Activated CD8-positive, alpha-beta T cell treated with anti-CD3 and anti-CD28 coated beads, Interleukin-2, amount 10 ng/mL, durations not matched to agents 7 days and 5 days (primary cell): ENCODE results near the gene PEAK1. TPM values are rescaled to one million over a fixed set of nuclear protein-coding genes. Genes with fewer than 3 reads are reported as not detected.

Experiments
- ATAC-seq: fragments of 150-1000 bp; cut with Tn5 transposase; one replicate; pipeline ENCODE4 v1.10.0; 2021; ENCODE audit warnings: moderate library complexity
- CTCF ChIA-PET: fragments of 350-600 bp; sonication (Branson Sonifier 250); formaldehyde crosslinking; loops from one replicate; lab custom pipeline; 2021; ENCODE audit warnings: antibody characterized with exemption; lab: Charles Lee
- POLR2A ChIA-PET: fragments of 350-600 bp; sonication (Branson Sonifier 250); formaldehyde crosslinking; loops from one replicate; lab custom pipeline; 2021; ENCODE audit warnings: antibody characterized with exemption; lab: Charles Lee
- DNase-seq: peaks from one replicate; pipeline ENCODE4 v3.0.0-alpha.2; 2020
- H3K27ac Mint-ChIP-seq: one replicate; pipeline ENCODE4 v1.8.0; 2021; ENCODE audit warnings: mild to moderate bottlenecking, mixed read lengths
- H3K27me3 Mint-ChIP-seq: one replicate; pipeline ENCODE4 v1.8.0; 2021; ENCODE audit warnings: low read depth, mixed read lengths
- H3K36me3 Mint-ChIP-seq: one replicate; pipeline ENCODE4 v1.8.0; 2021; ENCODE audit warnings: low read depth, mixed read lengths
- H3K4me1 Mint-ChIP-seq: one replicate; pipeline ENCODE4 v1.8.0; 2021; ENCODE audit warnings: low read depth, mixed read lengths
- H3K4me3 Mint-ChIP-seq: one replicate; pipeline ENCODE4 v1.8.0; 2021; ENCODE audit warnings: mild to moderate bottlenecking, mixed read lengths
- H3K9me3 Mint-ChIP-seq: one replicate; pipeline ENCODE4 v1.8.0; 2022; ENCODE audit warnings: mixed read lengths; ENCODE audit not compliant: insufficient read depth
- total RNA-seq, 2 experiments: library from RNA; stranded (reverse); gene quantifications; one replicate each; pipeline ENCODE4 v1.2.3, GENCODE V29; 2021

Gene PEAK1
- total RNA-seq, 2 experiments from 2014 or later: 30.4 to 30.7 TPM

DNA sequence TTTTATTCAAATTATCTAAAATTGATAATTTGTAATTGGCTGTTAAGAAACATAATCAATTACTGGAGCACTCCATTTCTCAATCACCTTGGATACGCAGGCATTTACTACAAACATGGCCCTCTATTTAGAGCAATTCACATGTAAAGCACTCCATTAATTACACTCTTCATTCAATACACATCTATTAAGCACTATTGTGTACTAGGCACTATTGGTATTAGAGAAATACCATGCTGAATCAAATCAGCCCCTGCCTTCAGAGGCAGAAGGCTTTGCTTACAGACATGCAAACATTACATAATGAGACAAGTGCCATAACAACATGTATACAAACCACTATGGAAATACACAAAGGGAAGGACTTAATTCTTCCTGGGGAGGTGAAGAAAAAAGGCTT is 69.1 kb downstream of the PEAK1 start:
- Mint-ChIP-seq H3K36me3 (peaks cover 4% of the 10 kb centered on the region), H3K4me3 (no peak overlapping the region), H3K4me1 (peaks cover 7% of the 10 kb centered on the region), H3K9me3 (no peaks in the 10 kb centered on the region), H3K27me3 (no peaks in the 10 kb centered on the region), H3K27ac (no peak overlapping the region)
- ChIA-PET POLR2A (no interaction called here), CTCF (no interaction called here)
- no peak for DNase-seq
- no peak for ATAC-seq

DNA sequence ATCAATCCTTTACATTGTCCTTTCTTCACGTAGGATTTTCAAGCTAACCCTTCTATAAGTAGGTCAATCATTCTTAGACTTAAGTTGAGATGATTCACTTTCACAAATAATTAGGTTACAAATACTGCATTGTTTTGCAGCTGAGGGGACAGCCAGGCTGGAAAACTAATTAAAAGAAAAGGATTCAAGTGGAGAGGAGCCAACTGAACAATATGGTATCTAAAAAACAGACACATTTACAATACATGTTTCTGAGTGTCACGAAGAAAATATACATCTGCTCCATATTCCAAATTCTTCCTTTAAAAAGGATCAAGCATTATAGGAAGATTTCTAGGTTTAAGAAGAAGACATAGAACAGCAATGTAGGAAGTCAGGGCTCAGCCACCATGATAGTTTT is 70.2 kb downstream of the PEAK1 start:
- Mint-ChIP-seq H3K27me3 (no peaks in the 10 kb centered on the region), H3K9me3 (no peaks in the 10 kb centered on the region), H3K36me3 (peaks cover 7% of the 10 kb centered on the region), H3K4me1 (peaks cover 7% of the 10 kb centered on the region), H3K27ac (no peak overlapping the region), H3K4me3 (no peak overlapping the region)
- ATAC-seq (no peak), DNase-seq (no peak)
- ChIA-PET CTCF (no interaction called here), POLR2A (no interaction called here)

DNA sequence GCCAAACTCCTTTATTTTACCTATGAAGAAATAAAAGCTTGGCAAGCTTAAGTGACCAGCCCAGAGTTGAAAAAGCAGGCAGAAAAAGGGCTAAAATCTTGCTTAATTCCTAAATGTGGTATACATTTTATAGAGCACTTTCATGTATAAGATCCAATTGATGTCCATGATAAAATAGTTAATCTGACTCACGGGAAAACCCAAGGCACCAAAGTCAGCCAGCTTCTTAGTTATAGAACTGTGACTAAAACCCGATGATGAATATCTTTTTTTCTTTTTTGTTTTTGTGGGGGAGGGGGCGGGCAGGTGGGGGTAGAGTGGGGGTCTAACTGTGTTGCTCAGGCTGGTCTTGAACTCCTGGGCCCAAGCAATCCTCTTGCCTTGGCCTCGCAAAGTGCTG is 71.4 kb downstream of the PEAK1 start:
- H3K9me3 Mint-ChIP-seq: no peaks in the 10 kb centered on the region
- H3K4me1 Mint-ChIP-seq: peaks cover 7% of the 10 kb centered on the region
- no peaks in the 10 kb centered on the region for H3K27me3 Mint-ChIP-seq
- ATAC-seq (no peak), DNase-seq (no peak)
- H3K4me3 Mint-ChIP-seq: no peak overlapping the region
- H3K36me3 Mint-ChIP-seq: peaks cover 7% of the 10 kb centered on the region
- no peak overlapping the region for H3K27ac Mint-ChIP-seq
- ChIA-PET POLR2A (no interaction called here), CTCF (no interaction called here)

DNA sequence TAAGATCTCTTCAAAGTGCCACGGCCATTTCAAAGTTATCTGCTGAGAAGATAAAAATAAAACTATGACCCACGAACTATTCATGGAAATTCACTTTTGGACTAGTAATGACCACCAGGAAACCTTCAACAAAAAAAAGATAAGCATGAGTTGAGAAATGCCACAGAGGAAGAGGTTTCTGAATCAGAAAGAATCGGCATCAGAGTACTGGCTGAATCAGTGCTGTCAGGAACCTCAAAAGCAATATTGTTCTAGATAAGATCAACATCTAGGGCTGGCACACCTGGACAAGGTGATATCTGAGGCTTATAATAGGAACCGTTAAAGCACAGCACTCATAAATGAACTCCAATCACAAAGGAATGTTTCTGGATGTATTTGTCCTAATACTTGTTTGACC is 72.7 kb downstream of the PEAK1 start:
- ChIA-PET CTCF (interaction anchor here (0.8 kb wide), 1 partner anchor 196 kb away, joined by 3 read pairs; no protein-coding TSS in a partner anchor), POLR2A (no interaction called here)
- no peak for ATAC-seq
- H3K27ac Mint-ChIP-seq: no peak overlapping the region
- no peak overlapping the region for H3K4me3 Mint-ChIP-seq
- peaks cover 10% of the 10 kb centered on the region for H3K36me3 Mint-ChIP-seq
- DNase-seq: no peak
- H3K4me1 Mint-ChIP-seq: peaks cover 7% of the 10 kb centered on the region
- H3K27me3 Mint-ChIP-seq: no peaks in the 10 kb centered on the region
- H3K9me3 Mint-ChIP-seq: no peaks in the 10 kb centered on the region

DNA sequence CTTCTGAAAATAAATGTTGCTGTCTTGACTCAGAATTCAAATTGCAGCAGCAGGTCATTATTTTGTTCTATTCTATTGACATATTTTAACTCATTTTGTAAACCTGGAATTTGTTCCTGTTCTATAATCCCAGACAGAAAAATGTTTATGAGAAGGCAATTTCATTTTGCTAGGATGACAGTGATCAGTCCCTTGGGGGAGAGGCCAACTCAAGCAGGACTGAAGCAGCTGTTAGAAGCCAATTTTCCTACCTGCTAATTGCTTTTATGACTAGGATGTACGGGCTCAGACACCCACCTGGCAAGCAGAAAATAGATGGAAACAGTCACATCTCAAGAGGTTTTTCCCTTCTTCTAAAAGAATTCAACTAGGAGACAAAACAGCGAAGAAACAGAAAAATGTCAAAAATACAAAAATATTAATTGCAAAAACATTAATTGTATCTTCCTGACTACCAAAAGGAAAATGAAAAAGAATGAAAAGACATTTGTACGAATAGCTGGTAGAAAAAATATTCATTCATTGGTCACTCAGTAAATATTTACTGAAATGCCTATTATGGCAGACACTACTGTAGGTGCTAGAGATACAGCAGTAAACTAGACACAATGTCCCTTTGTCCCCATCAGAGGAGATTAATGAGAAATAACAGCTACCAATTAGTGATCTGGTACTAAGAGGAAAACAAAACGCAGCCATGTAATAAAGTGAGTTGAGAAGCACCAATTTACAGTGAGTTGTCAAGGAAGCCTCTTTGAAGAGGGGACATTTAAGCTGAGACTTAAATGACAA is 73.5 kb downstream of the PEAK1 start:
- CTCF ChIA-PET: no interaction called here
- H3K36me3 Mint-ChIP-seq: peaks cover 14% of the 10 kb centered on the region
- POLR2A ChIA-PET: interaction anchor here (0.5 kb wide), 1 partner anchor 215 kb away, joined by 4 read pairs; no protein-coding TSS in a partner anchor
- no peaks in the 10 kb centered on the region for H3K27me3 Mint-ChIP-seq
- no peak overlapping the region for H3K4me3 Mint-ChIP-seq
- no peak for DNase-seq
- H3K9me3 Mint-ChIP-seq: no peaks in the 10 kb centered on the region
- H3K27ac Mint-ChIP-seq: no peak overlapping the region
- peaks cover 7% of the 10 kb centered on the region for H3K4me1 Mint-ChIP-seq
- no peak for ATAC-seq

DNA sequence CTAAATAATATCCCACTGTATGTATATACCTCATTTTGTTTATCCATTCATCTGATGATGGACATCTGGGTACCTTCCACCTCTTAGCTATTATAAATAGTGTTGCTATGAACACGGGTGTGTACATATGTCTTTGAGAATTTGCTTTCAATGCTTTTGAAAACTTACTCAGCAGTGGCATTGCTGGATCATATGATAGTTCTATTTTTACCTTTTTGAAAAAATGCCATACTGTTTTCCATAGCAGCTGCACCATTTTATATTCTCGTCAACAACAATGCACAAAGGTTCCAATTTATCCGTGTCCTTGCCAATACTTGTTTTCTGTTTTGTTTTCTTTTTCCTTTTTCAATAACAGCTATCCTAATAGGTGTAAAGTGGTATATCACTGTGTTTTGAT is 77.1 kb downstream of the PEAK1 start:
- Mint-ChIP-seq H3K36me3 (peaks cover 19% of the 10 kb centered on the region), H3K27me3 (no peaks in the 10 kb centered on the region), H3K4me1 (peaks cover 7% of the 10 kb centered on the region), H3K4me3 (no peak overlapping the region), H3K9me3 (no peaks in the 10 kb centered on the region), H3K27ac (no peak overlapping the region)
- DNase-seq (no peak), ATAC-seq (no peak)
- POLR2A ChIA-PET: no interaction called here
- CTCF ChIA-PET: no interaction called here

DNA sequence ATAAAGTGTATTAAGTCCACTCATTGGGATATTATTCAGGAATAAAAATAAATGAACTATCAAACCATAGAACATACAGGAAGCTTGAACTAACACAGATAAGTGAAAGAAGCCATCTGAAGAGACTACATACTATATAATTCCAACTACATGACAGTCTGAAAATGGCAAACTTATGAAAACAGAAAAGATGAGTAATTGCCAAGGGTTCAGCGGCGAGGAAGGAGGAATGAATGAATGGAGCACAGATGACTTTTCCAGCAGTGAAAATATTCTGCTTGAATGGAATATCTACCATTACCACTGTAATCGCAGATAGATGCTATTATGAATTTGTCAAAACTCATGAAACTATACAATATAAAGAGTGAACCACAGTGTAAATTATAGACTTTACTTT is 79.7 kb downstream of the PEAK1 start:
- DNase-seq: no peak
- Mint-ChIP-seq H3K27ac (no peak overlapping the region), H3K9me3 (no peaks in the 10 kb centered on the region), H3K4me3 (no peak overlapping the region), H3K4me1 (no peaks in the 10 kb centered on the region), H3K36me3 (peaks cover 13% of the 10 kb centered on the region), H3K27me3 (no peaks in the 10 kb centered on the region)
- ATAC-seq: no peak
- POLR2A ChIA-PET: no interaction called here
- CTCF ChIA-PET: no interaction called here

DNA sequence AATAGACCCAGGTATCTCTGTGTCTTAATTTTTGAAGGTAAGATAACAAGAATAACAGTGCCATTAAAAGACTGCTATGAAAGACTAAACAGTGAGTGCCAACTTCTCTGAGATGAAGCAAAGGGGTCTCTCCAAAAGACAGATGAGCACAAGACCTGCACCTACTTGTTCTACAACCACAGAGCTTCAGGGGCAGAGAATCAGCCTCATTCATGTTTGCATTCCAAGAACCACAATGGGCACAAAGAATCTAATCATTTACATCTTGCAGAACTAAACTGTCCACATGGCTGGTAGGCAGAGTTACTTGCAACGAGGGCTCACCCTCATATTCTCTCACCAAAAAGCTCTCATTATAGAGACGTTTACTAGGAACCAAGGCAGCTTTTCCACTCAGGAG is 83.9 kb downstream of the PEAK1 start:
- CTCF ChIA-PET: no interaction called here
- Mint-ChIP-seq H3K4me3 (no peak overlapping the region), H3K36me3 (peaks cover 4% of the 10 kb centered on the region), H3K4me1 (peaks cover 8% of the 10 kb centered on the region), H3K27me3 (no peaks in the 10 kb centered on the region), H3K9me3 (no peaks in the 10 kb centered on the region), H3K27ac (no peak overlapping the region)
- POLR2A ChIA-PET: no interaction called here
- ATAC-seq (no peak), DNase-seq (no peak)

DNA sequence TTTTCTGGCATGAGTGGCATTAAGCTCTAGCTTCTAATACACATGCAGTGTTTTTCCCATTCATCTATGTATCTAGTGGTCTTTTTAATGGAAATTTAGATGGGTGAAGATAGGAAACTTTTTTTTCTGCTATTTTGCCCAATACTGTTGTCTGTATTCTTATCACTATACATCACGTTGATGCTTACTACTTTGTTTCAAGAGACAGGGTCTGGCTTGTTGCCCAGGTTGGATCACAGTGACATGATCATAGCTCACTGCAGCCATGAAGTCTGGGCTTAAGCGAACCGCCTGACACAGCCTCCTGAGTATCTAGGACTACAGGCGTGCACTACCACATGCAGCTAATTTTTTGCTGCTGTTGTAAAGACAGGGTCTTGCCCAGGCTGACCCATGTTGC is 84.6 kb downstream of the PEAK1 start:
- ChIA-PET CTCF (no interaction called here), POLR2A (interaction anchor here (0.9 kb wide), 1 partner anchor 285 kb away, joined by 3 read pairs; no protein-coding TSS in a partner anchor)
- H3K4me1 Mint-ChIP-seq: peaks cover 8% of the 10 kb centered on the region
- DNase-seq (no peak), ATAC-seq (no peak)
- peaks cover 2% of the 10 kb centered on the region for H3K36me3 Mint-ChIP-seq
- H3K9me3 Mint-ChIP-seq: no peaks in the 10 kb centered on the region
- no peaks in the 10 kb centered on the region for H3K27me3 Mint-ChIP-seq
- no peak overlapping the region for H3K27ac Mint-ChIP-seq
- H3K4me3 Mint-ChIP-seq: no peak overlapping the region

DNA sequence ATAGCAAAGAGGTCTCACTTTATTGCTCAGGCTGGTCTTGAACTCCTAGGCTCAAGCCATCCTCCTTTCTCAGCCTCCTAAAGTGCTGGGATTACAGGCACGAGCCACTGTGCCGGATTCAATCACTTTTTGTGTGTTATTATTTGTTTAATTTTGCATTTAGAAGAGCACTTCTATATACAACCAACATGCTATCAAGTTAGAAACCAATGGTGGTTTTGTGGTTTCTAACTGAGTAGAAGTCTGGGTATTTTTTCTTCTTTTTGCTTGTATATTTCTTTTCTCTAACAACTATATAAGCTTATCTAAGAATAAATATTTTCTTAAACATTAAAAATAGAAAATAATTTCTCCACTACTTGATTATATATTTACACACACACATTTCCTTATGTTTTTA is 86.7 kb downstream of the PEAK1 start:
- Mint-ChIP-seq H3K4me1 (peaks cover 8% of the 10 kb centered on the region), H3K4me3 (no peak overlapping the region), H3K9me3 (no peaks in the 10 kb centered on the region), H3K27ac (no peak overlapping the region), H3K36me3 (no peaks in the 10 kb centered on the region), H3K27me3 (no peaks in the 10 kb centered on the region)
- ChIA-PET CTCF (no interaction called here), POLR2A (no interaction called here)
- DNase-seq (no peak), ATAC-seq (no peak)

DNA sequence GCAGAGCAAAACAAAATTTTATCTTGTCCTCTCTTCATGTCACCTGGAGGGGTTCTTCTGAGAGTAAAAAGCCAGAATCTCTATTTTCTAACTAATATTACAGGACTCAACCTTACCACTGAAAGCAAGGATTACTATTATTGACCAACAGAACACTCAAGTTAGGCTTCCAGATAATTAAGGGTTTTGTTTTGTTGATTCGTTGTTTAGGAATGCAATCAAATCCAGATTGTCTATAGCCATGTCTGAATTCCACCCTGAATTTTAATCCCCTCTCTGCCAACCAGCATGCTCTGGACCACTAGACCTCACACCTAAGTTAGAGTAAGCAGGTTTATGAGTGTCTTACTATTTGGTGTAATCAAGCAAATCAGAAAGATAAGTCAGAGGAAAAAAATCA is 90.7 kb downstream of the PEAK1 start:
- CTCF ChIA-PET: no interaction called here
- POLR2A ChIA-PET: no interaction called here
- Mint-ChIP-seq H3K27me3 (no peaks in the 10 kb centered on the region), H3K4me1 (peaks cover 7% of the 10 kb centered on the region), H3K36me3 (peaks cover 2% of the 10 kb centered on the region), H3K9me3 (no peaks in the 10 kb centered on the region), H3K4me3 (no peak overlapping the region), H3K27ac (no peak overlapping the region)
- ATAC-seq: no peak
- no peak for DNase-seq

DNA sequence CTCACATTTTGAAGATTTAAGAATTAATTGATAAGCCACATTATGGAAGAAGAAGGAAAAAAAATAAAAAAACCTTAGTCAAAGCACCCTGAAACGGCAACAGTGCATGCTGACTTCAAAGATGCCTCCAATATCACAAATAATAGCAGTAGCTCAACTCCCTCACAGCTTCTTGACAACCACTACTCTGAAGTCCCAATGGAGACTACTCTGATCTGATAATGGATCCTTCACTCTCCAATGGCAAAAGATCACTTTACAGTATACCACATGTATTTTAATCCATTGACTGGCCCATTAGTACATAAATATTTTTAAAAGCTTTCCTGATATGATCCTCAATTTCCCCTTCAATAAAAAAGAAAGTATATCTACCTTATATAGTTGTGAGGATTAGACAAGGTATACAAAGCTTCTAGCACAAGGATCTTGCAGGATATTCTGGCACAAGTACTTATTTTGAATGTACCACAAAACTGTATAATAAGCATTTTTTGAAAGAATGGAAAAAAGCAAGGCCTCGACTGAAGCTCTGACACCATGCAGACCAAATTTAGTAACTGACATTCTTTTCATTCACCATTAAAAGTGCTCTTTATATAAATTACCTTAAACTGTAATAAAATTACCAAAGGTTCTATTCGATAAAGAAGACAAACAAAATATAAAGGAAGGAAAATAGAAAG is 91.9 kb downstream of the PEAK1 start:
- CTCF ChIA-PET: no interaction called here
- Mint-ChIP-seq H3K9me3 (no peaks in the 10 kb centered on the region), H3K27ac (no peak overlapping the region), H3K4me1 (peaks cover 2% of the 10 kb centered on the region), H3K27me3 (no peaks in the 10 kb centered on the region), H3K36me3 (peaks cover 5% of the 10 kb centered on the region), H3K4me3 (no peak overlapping the region)
- POLR2A ChIA-PET: no interaction called here
- ATAC-seq: no peak
- no peak for DNase-seq
